Measurements from ENCODE around the gene SMOC2. TPM values are rescaled to one million over a fixed set of nuclear protein-coding genes. Genes with fewer than 3 reads are reported as not detected.

SMOC2 gene
- total RNA-seq, 1 experiment from 2014 or later: 0.42 TPM

DNA sequence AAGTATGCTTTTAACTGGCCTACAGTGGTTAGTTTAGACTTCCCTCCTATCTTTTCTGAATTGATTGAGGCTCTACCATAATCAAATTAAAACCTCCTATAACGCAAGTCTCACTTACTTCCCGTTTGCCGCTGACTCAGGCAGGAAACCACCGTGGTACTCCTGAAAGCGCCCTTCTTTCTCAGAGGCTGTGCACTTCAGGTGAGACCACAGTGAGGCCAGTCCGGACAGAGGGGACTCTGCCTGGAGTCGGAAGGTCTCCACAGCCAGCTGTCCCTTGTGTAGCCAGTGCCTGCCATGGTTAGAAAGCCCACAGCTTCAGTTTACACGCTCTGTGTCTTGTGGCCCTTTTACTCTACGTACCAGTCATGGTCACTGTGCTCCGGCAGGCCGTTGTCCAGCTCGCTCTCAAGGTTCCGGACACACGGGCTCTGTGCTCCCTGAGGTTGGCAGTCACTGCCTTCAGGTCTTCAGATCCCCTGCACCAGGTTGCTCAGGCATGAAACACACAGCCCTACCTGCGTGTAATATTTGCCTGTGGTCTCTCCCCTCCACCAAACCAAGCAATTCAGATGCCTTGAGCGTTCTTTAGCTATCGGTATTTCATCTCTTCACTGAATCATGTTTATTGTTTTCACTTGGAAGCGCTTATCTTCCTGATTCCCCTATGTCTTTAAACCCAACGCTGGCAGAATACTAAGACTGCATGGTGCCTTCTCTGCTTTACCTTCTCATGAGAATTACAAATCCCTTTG, 178.8 kb downstream of the SMOC2 start:
- Histone ChIP-seq H3K4me3 (replicated peaks in 1 of 2; ENCODE audit: low read depth in 1 of 2, low read length in 2 of 2) (no peak overlapping the region), H3K27me3 (ENCODE audit: insufficient read depth, low read length) (no peaks in the 10 kb centered on the region), H3K36me3 (ENCODE audit: control insufficient read depth in 1 of 2, insufficient read depth in 2 of 2, low read length in 2 of 2) (no peaks in the 10 kb centered on the region), H3K27ac (ENCODE audit: low read depth, low read length) (no peak overlapping the region), H3K4me1 (ENCODE audit: control insufficient read depth in 1 of 2, insufficient read depth in 2 of 2, low read length in 2 of 2) (no peaks in the 10 kb centered on the region; a peak in 1 of 4 replicates), H3K4me2 (ENCODE audit: low read length) (no peak overlapping the region), H2AFZ (ENCODE audit: low read depth, low read length, poor library complexity, severe bottlenecking) (no peak overlapping the region), H3K9me2 (ENCODE audit: insufficient read depth) (no peaks in the 10 kb centered on the region), H3K9ac (ENCODE audit: low read length) (no peak overlapping the region), H4K20me1 (ENCODE audit: insufficient read depth) (no peaks in the 10 kb centered on the region), H3K9me3 (ENCODE audit: control insufficient read depth in 1 of 2, insufficient read depth in 1 of 2, low read depth in 1 of 2, low read length in 2 of 2) (no peaks in the 10 kb centered on the region), H3K79me2 (ENCODE audit: insufficient read depth, low read length) (no peaks in the 10 kb centered on the region)
- CTCF ChIA-PET: no interaction called here
- ATAC-seq (no peak), DNase-seq (ENCODE audit: low read depth, low spot score) (no peak)
- BruUV-seq (replicated peaks): no TSS peak
- intact Hi-C loops (cut with micrococcal nuclease): loop anchor here (5.0 kb wide), 1 partner anchor 93 kb away; no protein-coding TSS in a partner anchor
- POLR2A ChIA-PET: no interaction called here
- TF ChIP-seq, protein P1, sequence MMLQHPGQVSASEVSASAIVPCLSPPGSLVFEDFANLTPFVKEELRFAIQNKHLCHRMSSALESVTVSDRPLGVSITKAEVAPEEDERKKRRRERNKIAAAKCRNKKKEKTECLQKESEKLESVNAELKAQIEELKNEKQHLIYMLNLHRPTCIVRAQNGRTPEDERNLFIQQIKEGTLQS (IDR thresholded peaks at IDR 0.05): no peak
- TF ChIP-seq POLR2AphosphoS5 (IDR thresholded peaks at IDR 0.05; ENCODE audit: low read depth, low read length): no peak
- RAD21 ChIA-PET (ENCODE audit: low non-redundant PET in 1 of 2, low total read pairs in 2 of 2, uncharacterized antibody in 2 of 2, unreplicated experiment in 2 of 2): no interaction called here

- H3K27ac ChIP-seq (ENCODE audit: low read depth, low read length): no peak overlapping the region
- BruUV-seq (replicated peaks): no TSS peak
- H3K4me3 ChIP-seq (replicated peaks in 1 of 2; ENCODE audit: low read depth in 1 of 2, low read length in 2 of 2): no peak overlapping the region
- no peak overlapping the region for H3K9ac ChIP-seq (ENCODE audit: low read length)
- CTCF ChIA-PET: no interaction called here
- TF ChIP-seq POLR2A (IDR thresholded peaks at IDR 0.05; ENCODE audit: borderline replicate concordance, extremely low read depth, insufficient read depth, insufficient read length): no peak
- TF ChIP-seq, protein P1 (IDR thresholded peaks at IDR 0.05): no peak
- no peak for TF ChIP-seq SIN3A (IDR thresholded peaks at IDR 0.05; ENCODE audit: low read depth)
- no peak for TF ChIP-seq REST (IDR thresholded peaks at IDR 0.05; ENCODE audit: low read depth)
- TF ChIP-seq EGR1 (IDR thresholded peaks at IDR 0.05; ENCODE audit: low read depth): no peak
- TF ChIP-seq RAD21 (IDR thresholded peaks at IDR 0.05; ENCODE audit: low read depth): no peak
- TF ChIP-seq EZH2phosphoT487 (IDR thresholded peaks at IDR 0.05; ENCODE audit: borderline replicate concordance): no peak
- no peak for TF ChIP-seq JUND (IDR thresholded peaks at IDR 0.05)
- TF ChIP-seq SRF (IDR thresholded peaks at IDR 0.05; ENCODE audit: low read depth): no peak
- TF ChIP-seq, protein P2, sequence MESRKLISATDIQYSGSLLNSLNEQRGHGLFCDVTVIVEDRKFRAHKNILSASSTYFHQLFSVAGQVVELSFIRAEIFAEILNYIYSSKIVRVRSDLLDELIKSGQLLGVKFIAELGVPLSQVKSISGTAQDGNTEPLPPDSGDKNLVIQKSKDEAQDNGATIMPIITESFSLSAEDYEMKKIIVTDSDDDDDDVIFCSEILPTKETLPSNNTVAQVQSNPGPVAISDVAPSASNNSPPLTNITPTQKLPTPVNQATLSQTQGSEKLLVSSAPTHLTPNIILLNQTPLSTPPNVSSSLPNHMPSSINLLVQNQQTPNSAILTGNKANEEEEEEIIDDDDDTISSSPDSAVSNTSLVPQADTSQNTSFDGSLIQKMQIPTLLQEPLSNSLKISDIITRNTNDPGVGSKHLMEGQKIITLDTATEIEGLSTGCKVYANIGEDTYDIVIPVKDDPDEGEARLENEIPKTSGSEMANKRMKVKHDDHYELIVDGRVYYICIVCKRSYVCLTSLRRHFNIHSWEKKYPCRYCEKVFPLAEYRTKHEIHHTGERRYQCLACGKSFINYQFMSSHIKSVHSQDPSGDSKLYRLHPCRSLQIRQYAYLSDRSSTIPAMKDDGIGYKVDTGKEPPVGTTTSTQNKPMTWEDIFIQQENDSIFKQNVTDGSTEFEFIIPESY (IDR thresholded peaks at IDR 0.05; ENCODE audit: extremely low read depth, insufficient replicate concordance, low read length): no peak
- TF ChIP-seq MAX (IDR thresholded peaks at IDR 0.05): no peak
- no peak for TF ChIP-seq CEBPB (IDR thresholded peaks at IDR 0.05; ENCODE audit: low read depth)
- no peak for TF ChIP-seq ELF1 (IDR thresholded peaks at IDR 0.05; ENCODE audit: borderline replicate concordance, low read depth)
- no peaks in the 10 kb centered on the region for H3K9me3 ChIP-seq (ENCODE audit: control insufficient read depth in 1 of 2, insufficient read depth in 1 of 2, low read depth in 1 of 2, low read length in 2 of 2)
- RAD21 ChIA-PET (ENCODE audit: low non-redundant PET in 1 of 2, low total read pairs in 2 of 2, uncharacterized antibody in 2 of 2, unreplicated experiment in 2 of 2): no interaction called here
- H3K4me1 ChIP-seq (ENCODE audit: control insufficient read depth in 1 of 2, insufficient read depth in 2 of 2, low read length in 2 of 2): no peaks in the 10 kb centered on the region; a peak in 1 of 4 replicates
- ATAC-seq: no peak
- POLR2A ChIA-PET: no interaction called here
- H3K4me2 ChIP-seq (ENCODE audit: low read length): no peak overlapping the region
- no peaks in the 10 kb centered on the region for H3K36me3 ChIP-seq (ENCODE audit: control insufficient read depth in 1 of 2, insufficient read depth in 2 of 2, low read length in 2 of 2)
- H4K20me1 ChIP-seq (ENCODE audit: insufficient read depth): no peaks in the 10 kb centered on the region
- DNase-seq (ENCODE audit: low read depth, low spot score): no peak
- H2AFZ ChIP-seq (ENCODE audit: low read depth, low read length, poor library complexity, severe bottlenecking): no peak overlapping the region
- intact Hi-C loops (cut with micrococcal nuclease): no loop called here
- no peaks in the 10 kb centered on the region for H3K27me3 ChIP-seq (ENCODE audit: insufficient read depth, low read length)
- H3K79me2 ChIP-seq (ENCODE audit: insufficient read depth, low read length): no peaks in the 10 kb centered on the region
- no peaks in the 10 kb centered on the region for H3K9me2 ChIP-seq (ENCODE audit: insufficient read depth)
Observed at GRCh38 chr6:168620578-168620977, 179.6 kb downstream of the SMOC2 start.
